GM12872 (cell line): ENCODE results near the gene EPN1.

Experiments used
- TF ChIP-seq, protein P1 (sequence below): IDR thresholded peaks from 3 replicates; pipeline ENCODE4 v1.5.1; 2011; ENCODE audit warnings: low read depth, mild to moderate bottlenecking, low read length, moderate library complexity; ENCODE audit not compliant: insufficient read depth

Gene EPN1

DNA sequence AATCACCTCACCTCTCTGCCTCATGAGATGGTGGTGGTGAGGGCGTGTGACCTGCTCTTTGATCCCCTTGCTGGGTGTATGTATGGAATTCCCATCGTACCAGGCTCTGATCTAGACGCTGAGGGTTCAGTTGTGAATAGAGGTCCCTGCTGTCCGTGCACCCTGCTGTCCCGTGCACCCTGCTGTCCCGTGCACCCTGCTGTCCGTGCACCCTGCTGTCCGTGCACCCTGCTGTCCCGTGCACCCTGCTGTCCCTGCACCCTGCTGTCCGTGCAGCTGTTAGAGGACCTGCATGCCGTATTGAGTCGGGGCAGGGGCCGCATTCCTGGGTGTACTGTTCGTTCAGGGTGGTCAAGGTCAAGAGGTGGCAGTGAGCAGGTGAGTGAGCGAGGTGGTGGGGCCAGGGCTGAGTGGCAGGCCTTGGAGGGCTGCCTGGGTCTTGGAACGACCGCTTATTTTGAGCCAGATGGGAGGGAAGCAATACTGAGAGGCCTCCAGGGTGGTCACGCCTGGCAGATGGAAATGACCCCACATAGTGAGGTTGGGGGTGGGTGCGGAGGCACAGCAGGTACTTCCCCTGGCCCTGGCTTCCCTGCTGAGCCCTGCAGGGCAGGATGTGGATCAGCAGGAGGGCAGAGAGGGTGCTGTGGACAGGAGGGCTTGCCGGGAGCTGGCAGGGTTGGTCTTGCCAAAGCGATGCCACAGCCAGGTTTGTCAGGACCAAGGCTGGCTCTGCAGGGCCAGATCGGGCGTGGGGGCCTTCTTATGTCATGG lies 4.6 kb upstream of the EPN1 start:
- TF ChIP-seq, protein P1, sequence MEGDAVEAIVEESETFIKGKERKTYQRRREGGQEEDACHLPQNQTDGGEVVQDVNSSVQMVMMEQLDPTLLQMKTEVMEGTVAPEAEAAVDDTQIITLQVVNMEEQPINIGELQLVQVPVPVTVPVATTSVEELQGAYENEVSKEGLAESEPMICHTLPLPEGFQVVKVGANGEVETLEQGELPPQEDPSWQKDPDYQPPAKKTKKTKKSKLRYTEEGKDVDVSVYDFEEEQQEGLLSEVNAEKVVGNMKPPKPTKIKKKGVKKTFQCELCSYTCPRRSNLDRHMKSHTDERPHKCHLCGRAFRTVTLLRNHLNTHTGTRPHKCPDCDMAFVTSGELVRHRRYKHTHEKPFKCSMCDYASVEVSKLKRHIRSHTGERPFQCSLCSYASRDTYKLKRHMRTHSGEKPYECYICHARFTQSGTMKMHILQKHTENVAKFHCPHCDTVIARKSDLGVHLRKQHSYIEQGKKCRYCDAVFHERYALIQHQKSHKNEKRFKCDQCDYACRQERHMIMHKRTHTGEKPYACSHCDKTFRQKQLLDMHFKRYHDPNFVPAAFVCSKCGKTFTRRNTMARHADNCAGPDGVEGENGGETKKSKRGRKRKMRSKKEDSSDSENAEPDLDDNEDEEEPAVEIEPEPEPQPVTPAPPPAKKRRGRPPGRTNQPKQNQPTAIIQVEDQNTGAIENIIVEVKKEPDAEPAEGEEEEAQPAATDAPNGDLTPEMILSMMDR, result no peak

DNA sequence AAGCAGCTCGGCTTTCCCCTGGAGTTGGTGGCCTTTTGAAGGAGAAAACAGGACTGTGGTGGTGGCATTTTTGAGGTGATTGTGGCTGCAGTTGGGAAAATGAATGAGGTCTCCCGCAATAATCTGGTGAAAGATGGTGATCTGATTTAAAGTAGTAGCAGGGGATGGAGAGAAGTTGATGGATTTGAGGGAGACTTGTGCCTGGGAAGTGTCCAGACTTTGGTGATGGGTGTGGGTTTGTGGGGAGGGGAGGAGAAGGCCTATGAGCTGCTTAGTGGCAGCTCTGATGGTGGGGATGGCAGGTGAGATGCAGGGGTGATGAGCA lies 4.0 kb upstream of the EPN1 start:
- TF ChIP-seq, protein P1, result no peak

DNA sequence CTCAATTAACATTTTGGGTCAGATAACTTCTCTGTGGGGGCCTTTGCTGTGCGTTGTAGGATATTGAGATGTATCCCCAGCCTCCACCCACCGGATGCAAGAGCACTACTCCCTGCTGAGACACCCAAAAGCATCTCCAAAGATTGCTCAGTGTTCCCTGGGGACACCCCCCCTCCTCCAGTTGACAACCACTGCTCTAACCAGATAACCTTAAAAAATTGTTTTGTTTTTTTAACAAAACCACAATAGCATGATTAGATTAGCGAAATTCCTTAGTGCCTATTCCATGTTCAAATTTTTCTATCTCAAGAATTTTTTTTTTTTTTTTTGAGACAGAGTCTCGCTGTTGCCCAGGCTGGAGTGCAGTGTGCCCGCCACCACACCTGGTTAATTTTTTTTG lies 2.6 kb upstream of the EPN1 start:
- TF ChIP-seq, protein P1, result no peak

DNA sequence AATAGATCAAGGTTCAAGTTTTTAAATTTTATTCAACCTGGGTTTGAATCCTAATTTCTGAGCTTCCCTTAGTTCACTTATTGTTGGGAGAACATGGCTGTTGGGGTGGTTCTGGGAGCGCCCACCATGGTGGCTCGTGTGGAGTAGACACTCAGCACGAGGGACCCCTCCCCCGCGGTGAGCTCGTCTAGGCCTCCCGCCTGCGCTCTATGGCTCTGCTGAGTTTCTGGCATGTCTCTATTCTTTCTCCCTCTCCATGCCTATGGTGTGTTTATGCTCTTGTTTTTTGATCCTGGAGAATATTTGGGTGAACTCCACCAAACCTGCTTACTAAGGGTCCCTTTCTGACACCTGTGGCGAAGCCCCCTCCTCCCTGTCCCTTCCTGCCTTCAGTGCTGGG lies 1.6 kb upstream of the EPN1 start:
- TF ChIP-seq, protein P1, result no peak

DNA sequence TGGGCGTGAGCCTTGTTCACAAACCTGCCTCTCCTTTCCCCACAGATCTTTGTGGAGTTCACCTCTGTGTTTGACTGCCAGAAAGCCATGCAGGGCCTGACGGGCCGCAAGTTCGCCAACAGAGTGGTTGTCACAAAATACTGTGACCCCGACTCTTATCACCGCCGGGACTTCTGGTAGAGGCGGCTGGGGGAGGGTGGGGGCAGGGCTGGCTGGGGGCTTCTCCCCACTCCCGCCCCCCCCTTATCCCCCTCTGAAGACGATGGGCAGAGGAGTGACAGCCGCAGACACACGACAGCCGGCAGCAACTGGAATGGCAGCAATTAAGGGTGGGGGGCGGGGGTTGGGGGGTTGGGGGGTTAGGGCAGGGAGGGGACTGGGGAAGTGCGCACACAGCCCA lies 1.1 kb upstream of the EPN1 start:
- TF ChIP-seq, protein P1, result no peak

DNA sequence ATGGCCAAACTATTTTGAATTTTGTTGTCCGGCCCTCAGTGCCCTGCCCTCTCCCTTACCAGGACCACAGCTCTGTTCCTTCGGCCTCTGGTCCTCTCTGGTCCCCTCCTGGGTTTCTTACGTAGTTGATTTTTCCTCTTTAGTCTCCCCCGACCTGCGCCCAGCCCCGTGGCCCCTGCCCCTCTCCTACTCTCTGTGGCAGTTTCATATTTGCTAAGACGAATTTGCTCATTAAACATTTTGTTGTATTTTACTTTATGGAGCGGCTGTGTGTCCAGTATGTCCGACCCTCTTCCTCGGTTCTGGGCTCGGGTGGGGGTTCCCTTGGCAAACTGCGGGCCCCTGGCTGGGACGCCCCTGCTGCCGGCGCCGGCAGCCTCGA lies 576 bp upstream of the EPN1 start:
- TF ChIP-seq, protein P1, result no peak

DNA sequence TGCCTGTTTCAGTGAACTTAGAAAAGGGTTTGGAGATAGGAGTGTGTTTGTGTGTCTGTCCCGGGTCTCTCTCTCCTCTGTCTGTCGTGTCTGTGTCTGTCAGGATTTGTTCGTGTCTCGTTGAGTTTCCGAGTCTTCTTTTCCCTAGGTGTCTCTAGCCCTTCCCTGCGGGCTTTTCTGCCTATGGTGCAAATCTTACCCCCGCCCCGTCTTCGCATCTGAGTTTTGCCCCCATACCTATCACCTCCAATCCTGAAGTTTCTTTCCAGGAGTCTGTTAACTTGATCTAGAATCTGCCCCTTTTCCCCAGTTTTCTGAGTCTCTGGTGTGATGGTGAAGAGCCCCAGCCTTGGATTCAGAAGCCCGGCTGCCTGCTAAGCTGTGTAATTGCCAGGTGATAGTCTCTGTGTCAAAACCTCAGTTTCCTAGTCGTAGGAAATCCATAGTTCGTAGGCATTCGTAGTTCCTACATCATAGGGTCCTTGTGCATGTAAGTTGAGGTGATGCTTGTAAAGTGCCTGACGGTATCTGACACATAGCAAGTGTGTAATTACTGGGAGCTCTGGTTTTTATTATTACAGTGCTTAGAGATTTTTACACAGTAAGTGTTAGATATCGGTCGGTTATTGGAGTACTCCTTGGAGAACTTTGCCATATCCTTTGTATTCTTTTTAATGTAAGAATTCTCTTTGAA lies 782 bp downstream of the EPN1 start:
- TF ChIP-seq, protein P1, result no peak
